Measurements from ENCODE around the gene TSC2. TPM values are rescaled to one million over a fixed set of nuclear protein-coding genes. Genes with fewer than 3 reads are reported as not detected.
"Not testable (repeated sequence)": the region's sequence is repeated elsewhere in the genome, so short reads cannot be mapped to it uniquely, and the experiment has no call there.

TSC2 gene
- total RNA-seq, 6 experiments from 2014 or later: 25.7 to 124 (median 59.4) TPM

DNA sequence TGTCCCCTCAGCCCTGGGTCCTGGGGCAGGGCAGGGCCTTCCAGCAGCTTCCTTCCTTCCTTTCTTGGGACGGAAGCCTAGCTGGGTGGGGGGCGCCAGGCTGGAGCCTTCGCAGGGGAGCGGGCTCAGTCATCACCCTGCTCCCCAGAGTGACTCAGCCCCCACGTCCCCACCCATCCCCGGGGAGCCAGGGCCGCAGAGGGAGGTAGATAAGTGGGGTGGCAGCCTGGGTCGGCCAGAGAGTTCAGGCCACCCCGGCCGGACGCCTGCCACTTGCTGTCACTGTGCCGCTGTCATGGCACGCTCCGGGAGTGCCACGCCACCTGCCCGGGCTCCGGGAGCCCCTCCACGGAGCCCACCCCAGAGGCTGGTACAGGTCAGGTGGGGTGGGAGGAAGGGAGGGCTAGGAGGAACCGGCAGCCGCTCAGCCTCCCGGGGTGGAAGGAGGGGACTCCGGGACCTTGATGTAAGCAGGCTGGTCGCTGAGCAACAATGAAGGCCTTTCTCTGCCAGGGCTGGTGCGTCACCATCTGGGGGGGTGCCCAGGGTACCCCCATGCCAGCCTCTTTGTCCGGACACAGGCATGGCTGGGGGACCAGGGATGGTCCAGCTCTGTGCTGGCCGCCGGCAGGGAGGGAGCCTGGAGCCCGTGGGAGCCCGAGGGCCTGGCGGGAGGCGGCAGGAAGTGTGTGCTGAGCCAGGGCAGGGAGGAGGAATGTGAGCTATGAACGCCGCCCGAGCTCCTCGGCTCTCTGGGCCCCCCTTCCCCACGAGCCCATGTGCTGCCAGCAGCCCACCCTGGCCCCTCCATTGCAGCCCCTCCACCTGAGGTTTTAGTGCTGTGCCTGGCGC, 14.5 kb upstream of the TSC2 start:
- 0% methylated on average over 4 of the region's 37 CpGs for WGBS (ENCODE audit: insufficient coverage, low coverage, low lambda C conversion rate, missing lambda C conversion rate)
- peak; percentile 18 to 26 (median 21) for ATAC-seq
- peak; percentile 68 to 74 (median 70) for DNase-seq
- H3K36me3 ChIP-seq: peaks cover 0 to 21% (median 3%) of the 10 kb centered on the region in 4 donors
- H3K27ac ChIP-seq: peak overlapping the region; percentile 84 to 87 (median 86)
- peak overlapping the region; percentile 43 to 47 (median 47) for H3K4me3 ChIP-seq
- intact Hi-C loops (cut with DNase I): no loop called here
- no peaks in the 10 kb centered on the region for H3K27me3 ChIP-seq
- TF ChIP-seq, protein P1, sequence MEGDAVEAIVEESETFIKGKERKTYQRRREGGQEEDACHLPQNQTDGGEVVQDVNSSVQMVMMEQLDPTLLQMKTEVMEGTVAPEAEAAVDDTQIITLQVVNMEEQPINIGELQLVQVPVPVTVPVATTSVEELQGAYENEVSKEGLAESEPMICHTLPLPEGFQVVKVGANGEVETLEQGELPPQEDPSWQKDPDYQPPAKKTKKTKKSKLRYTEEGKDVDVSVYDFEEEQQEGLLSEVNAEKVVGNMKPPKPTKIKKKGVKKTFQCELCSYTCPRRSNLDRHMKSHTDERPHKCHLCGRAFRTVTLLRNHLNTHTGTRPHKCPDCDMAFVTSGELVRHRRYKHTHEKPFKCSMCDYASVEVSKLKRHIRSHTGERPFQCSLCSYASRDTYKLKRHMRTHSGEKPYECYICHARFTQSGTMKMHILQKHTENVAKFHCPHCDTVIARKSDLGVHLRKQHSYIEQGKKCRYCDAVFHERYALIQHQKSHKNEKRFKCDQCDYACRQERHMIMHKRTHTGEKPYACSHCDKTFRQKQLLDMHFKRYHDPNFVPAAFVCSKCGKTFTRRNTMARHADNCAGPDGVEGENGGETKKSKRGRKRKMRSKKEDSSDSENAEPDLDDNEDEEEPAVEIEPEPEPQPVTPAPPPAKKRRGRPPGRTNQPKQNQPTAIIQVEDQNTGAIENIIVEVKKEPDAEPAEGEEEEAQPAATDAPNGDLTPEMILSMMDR (IDR thresholded peaks at IDR 0.05): no peak
- TF ChIP-seq POLR2A (IDR thresholded peaks at IDR 0.05): no peak
- H3K9me3 ChIP-seq: no peaks in the 10 kb centered on the region
- peaks cover 0 to 58% (median 22%) of the 10 kb centered on the region in 4 donors for H3K4me1 ChIP-seq

DNA sequence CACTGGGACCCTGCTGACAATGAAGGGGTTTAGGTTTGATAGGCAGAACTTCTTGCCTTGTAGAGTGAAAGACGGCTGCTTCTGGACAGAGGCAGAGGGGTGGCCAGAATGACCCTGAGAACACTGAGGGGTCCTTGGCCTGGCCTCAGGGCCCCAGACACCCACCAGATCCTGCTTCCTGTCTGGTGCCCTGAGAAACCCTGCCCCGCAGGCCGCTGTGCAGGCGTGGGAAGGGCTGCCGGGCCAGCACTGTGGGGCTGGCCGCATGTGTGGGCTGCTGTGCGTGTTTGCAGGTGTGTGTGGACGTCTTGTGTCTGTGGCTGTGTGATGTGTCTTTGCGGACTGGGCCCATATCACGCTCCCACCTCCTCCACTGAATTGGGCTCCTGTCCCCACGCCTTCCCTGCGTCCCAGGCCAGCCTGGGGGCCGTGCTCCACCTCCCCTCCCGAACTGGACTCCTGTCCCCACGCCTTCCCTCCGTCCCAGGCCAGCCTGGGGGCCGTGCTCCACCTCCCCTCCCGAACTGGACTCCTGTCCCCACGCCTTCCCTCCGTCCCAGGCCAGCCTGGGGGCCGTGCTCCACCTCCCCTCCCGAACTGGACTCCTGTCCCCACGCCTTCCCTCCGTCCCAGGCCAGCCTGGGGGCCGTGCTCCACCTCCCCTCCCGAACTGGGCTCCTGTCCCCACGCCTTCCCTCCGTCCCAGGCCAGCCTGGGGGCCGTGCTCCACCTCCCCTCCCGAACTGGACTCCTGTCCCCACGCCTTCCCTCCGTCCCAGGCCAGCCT, 13.7 kb upstream of the TSC2 start:
- ATAC-seq (peak in 2 of 4 donors; percentile 0 to 1), DNase-seq (peak in 2 of 3 donors; percentile 68 to 79)
- peaks cover 0 to 21% (median 3%) of the 10 kb centered on the region in 4 donors for H3K36me3 ChIP-seq
- H3K4me3 ChIP-seq: peak overlapping the region; percentile 43 to 81 (median 47)
- intact Hi-C loops (cut with DNase I); H3K9me3 ChIP-seq; H3K27me3 ChIP-seq: not testable (repeated sequence)
- peaks cover 0 to 55% (median 19%) of the 10 kb centered on the region in 4 donors for H3K4me1 ChIP-seq
- 66% methylated on average over 3 of the region's 32 CpGs for WGBS (ENCODE audit: insufficient coverage, low coverage, low lambda C conversion rate, missing lambda C conversion rate)
- peak overlapping the region; percentile 84 to 96 (median 86) for H3K27ac ChIP-seq

DNA sequence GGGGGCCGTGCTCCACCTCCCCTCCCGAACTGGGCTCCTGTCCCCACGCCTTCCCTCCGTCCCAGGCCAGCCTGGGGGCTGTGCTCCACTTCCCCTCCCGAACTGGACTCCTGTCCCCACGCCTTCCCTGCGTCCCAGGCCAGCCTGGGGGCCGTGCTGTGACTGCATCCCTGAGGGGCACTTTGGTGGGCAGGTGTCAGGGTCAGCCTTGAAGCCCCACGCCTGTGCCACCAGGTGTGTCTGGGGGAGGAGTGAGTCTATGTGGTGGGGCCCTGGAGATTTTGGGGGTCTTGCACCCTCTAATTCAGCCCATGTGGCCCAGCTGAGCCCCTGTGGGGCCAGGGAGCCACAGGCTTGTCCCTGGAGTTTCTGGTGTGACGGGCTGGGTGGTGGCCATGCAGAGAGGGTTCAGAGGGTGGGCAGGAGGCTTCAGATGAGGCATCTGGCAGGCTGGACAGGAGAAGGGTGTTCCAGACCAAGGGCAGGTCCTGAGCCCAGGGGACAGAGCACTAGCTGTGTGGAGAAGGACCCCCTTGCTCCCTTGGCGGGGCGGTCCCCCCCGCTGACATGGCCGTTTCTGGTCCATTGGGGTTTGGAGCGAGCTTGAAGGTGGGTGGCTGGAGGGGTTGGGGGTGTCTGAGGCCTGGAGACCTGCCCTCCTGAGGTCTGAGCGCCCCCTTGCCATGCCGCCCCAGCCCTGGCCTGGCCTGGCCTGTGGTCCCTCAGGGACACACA, 12.9 kb upstream of the TSC2 start:
- peaks cover 0 to 16% (median 3%) of the 10 kb centered on the region in 4 donors for H3K36me3 ChIP-seq
- H3K27ac ChIP-seq: peak overlapping the region; percentile 86 to 96 (median 87)
- no peaks in the 10 kb centered on the region for H3K27me3 ChIP-seq
- DNase-seq: peak in 2 of 3 donors; percentile 73
- ATAC-seq: no peak
- H3K4me3 ChIP-seq: peak overlapping the region; percentile 39 to 81 (median 74)
- TF ChIP-seq POLR2A (IDR thresholded peaks at IDR 0.05): no peak
- TF ChIP-seq, protein P1 (IDR thresholded peaks at IDR 0.05): no peak
- peaks cover 0 to 49% (median 17%) of the 10 kb centered on the region in 4 donors for H3K4me1 ChIP-seq
- WGBS (ENCODE audit: insufficient coverage, low coverage, low lambda C conversion rate, missing lambda C conversion rate): 10% methylated on average over 8 of the region's 17 CpGs
- intact Hi-C loops (cut with DNase I): loop anchor here in 1 of 2 donors (5.0 kb wide), 1 partner anchor 117 kb away; no protein-coding TSS in a partner anchor
- H3K9me3 ChIP-seq: no peaks in the 10 kb centered on the region

DNA sequence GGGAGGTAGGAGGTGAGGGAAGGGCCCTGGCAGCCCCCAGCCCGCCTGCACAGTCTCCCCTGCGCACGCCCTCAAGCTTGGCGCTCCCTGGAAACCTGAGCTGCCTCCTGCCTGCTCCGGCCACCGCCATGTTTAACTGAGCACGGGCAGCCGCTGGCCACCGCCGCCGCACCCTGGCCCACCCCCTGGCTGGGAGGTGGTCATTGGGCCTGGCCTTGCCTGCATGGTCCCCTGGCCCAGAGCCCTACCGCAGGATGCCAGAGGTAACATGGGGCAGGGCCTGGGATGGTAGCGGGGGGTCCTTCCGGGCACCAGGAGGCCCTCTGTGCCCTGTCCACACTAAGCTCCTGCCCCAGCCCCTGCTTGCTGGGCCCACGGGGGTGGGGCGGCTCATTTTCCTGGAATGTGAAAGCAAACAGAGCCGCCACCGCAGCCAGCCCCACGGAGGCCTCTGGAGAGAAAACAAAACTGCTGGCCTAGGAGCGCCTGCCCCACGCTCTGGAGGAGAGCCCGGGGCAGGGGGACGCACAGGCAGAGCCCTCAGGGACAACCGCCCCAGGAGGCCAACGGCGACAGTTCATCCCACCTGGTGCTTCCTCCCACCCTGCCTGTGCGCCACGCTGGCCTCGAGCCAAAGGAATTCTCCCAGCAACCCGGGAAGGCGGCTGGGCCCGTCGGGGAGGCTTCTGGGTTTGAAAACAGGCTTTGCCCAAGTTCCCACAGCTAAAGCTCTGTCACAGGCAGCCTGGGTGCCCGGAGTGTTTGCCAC, 12.2 kb upstream of the TSC2 start:
- Histone ChIP-seq H3K36me3 (peaks cover 0 to 11% (median 3%) of the 10 kb centered on the region in 4 donors), H3K27ac (peak overlapping the region; percentile 86 to 96 (median 87)), H3K4me1 (peaks cover 0 to 50% (median 17%) of the 10 kb centered on the region in 4 donors), H3K9me3 (no peaks in the 10 kb centered on the region), H3K4me3 (peak overlapping the region; percentile 39 to 81 (median 74)), H3K27me3 (no peaks in the 10 kb centered on the region)
- intact Hi-C loops (cut with DNase I): loop anchor here in 1 of 2 donors (5.0 kb wide), 1 partner anchor 117 kb away; no protein-coding TSS in a partner anchor
- WGBS (ENCODE audit: insufficient coverage, low coverage, low lambda C conversion rate, missing lambda C conversion rate): 11% methylated on average over 10 of the region's 34 CpGs
- TF ChIP-seq, protein P1 (IDR thresholded peaks at IDR 0.05): peak in 1 of 4 donors; percentile 12
- TF ChIP-seq POLR2A (IDR thresholded peaks at IDR 0.05): peak; percentile 76
- DNase-seq (peak; percentile 85 to 92 (median 91)), ATAC-seq (peak; percentile 29 to 50 (median 44))

All from right lobe of liver (tissue), 6 donors.